GM18502 (cell line): ENCODE measurements around the gene CCM2.

ENCODE experiments used
- ATAC-seq: cut with Tn5 transposase; IDR thresholded peaks from one replicate; pipeline ENCODE4 v1.9.1; 2021; ENCODE audit warnings: mild to moderate bottlenecking; ENCODE audit not compliant: unreplicated experiment, poor library complexity

Gene CCM2

DNA sequence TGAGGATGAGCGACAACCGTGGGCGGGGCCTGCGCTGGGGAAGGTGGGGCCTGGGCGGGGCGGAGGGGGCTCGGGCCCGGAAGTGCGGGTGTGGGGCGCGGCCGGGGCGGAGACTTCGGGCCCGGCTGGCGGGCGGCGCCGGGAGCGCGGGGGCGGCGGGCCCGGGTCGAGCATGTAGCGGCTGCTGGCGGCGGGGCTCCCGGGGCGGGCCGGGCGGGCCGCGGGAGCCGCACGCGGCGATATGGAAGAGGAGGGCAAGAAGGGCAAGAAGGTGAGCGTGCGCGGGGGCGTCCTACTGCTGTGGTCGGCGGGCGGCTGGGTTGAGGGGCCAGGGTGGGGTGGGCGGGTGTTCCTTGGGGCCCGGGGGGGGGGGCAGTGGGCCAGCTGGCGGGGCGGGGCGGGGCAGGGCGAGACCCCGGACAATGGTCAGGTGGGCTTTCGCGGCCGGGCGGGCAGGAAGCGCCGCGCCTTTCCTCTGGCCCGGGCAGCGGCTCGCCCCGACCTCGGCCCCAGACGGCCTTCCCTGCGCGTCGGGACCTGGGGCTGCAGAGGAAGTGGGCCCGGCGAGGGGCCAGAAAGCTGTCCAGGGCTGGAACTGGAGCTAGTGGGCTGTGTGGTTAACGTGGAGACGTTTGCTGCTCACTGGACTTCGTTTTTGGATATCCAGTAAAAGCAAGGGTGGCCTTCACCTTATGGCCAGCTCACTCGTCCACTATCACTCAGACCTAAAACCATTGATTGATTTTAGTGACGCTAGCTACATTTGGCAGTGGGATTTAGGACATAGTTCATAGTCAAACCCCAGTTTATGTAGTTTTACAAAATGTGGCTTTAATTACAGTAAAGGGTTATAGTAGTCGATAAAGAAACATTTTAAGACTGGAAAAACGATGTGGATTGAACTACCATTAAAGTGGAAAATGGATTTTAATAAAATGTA lies at the start of gene CCM2:
CCM2 (plus strand) TSS at position 109 of the 940 bp plus-strand sequence; CDS start at position 242, 133 bp downstream.
- ATAC-seq: no peak

- no peak for ATAC-seq
Measured at GRCh38 chr7:44953156-44953555, 46.8 kb upstream of the CCM2 start.

- ATAC-seq: no peak
Measured at GRCh38 chr7:44955733-44956132, 44.3 kb upstream of the CCM2 start.

DNA sequence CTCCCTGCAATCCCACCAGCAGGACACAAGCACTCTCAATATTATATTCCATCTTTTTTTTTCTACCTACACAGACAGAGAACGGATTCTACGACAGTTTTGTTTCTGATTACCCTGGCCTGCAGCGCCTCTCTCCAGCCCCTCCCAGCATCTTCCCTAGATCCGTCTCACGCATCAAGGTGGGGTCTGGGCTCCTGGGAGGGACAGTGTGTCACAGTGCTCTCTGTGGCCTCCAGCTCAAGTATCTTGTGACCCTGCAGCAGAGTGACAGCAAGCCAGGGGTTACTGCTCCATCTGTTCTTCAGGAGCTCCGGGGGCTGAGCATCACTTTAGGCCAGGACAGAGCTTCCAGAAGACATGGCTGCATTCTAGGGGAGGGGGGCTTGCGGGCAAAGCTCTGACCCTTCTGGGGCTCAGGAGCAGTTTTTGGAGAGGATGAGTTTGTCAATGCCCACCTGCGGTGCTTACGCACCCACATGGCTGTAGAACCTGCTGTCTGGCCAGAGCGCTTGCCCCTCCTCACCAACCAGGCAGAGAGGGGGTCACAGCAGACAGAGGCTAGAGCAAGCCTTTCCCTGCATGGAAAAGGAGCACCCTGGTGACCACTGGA lies 43.7 kb upstream of the CCM2 start:
- no peak for ATAC-seq

GRCh38 chr7:44958645-44959344 lies 41.2 kb upstream of the CCM2 start:
- peak; percentile 57 for ATAC-seq

- no peak for ATAC-seq
Measured at GRCh38 chr7:44959433-44959951, 40.5 kb upstream of the CCM2 start.

DNA sequence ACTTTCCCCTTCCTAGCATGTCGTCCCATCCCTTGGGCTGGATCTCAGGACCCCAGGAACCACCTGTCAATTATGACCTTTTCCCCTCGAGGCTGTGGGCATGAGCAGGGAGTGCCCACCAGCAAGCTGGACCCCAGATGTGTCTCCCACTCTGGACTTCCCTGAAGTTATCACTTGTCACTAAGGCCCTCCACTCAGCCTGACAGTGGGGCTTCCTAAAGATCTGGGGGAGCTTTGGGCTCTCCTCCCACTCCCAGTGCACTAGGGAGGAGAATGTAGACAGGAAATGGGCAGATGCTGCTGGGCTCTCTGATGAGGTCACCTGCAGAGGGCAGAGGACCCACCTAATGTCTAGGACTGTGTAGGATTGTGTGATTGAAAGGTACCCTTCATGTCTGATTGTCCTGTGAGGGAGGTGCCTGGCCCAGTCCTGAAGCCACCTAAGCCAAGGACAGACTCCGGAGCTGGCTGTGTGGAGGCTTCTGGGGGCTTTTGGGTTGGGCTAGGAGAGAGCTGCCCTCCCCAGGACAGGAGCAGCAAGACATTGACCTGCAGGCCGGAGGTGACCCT lies 39.9 kb upstream of the CCM2 start:
- no peak for ATAC-seq

GRCh38 chr7:44961844-44962482 lies 38.0 kb upstream of the CCM2 start:
- no peak for ATAC-seq

DNA sequence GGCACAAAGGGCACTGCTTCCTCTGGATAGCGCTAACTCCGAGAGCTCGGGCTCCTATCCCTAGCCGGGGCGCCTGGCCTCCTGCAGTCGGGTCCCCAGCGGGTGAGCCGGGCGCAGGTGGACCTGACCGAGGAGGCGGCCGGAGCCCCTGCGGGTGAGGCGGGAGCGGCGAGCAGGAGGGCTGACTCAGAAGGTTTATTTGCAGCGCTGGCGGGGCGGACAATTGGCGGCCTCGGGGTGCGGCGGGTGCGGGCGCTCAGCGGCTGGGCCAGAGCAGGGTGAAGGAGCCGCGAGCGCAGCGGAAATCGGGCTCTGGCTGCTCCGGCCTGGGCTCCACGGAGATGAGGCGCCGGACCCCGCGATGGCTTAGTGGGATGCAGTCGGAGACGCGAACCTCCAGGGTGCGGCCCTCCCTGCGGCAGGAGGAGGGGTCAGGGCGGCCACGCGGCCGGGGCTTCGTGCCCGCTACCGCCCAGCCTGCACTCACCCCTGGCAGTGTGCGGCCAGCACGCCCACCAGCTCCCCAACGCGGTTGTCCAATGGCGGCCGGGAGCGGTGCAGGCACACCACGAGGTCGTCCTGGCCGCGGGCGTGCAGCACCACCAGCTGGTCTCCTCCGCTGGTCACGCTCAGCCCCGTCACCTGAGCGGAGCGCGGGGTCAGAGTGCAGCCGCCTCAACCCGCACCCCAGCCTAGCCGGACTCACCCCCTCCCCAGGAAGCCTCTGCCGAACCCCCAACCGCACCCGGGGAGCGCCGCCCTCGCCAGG lies 37.3 kb upstream of the CCM2 start:
- ATAC-seq: no peak

DNA sequence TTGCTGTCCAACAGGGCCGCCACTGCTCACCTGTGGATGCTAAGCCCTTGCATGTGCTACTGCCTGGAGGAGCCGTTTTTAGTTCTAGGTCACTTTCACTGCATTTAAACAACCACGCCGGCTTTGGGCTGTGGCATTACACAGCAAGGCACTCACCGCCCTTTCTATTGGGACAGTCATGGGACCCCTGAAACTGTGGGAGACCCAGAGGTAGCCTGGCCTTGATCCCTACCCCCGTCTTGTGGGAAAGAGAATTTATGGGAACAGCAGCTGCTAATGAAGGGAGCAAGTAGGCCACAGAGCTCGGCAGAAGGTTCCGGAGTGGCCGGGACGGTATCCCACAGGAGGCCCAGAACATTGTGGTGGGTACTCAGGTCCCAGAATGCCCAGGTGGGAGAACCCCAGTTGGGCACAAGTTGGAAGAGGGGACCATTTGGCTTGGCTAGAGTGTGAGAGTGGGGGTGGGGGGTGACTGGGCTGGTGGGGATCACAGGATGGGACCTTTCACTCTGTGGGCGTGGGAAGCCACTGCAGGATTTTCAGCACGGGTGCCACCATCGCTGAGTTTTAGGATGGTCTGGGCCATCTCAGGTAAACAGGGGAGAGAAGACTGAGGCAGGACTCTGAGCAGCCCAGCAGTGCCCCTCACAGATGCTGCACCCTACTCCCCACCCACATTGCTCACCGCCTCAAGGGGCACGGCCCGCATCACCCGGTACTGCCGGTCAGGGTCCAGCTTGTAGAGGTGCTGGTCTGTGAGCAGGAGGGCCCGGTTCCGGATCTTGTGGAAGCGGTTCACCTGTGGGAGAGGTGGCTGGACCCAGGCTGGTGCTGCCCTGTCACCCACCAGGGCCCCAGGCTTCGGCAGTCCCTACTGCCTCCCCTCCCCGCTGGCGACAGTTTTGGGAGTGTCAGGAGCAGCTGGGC lies 36.4 kb upstream of the CCM2 start:
- no peak for ATAC-seq

DNA sequence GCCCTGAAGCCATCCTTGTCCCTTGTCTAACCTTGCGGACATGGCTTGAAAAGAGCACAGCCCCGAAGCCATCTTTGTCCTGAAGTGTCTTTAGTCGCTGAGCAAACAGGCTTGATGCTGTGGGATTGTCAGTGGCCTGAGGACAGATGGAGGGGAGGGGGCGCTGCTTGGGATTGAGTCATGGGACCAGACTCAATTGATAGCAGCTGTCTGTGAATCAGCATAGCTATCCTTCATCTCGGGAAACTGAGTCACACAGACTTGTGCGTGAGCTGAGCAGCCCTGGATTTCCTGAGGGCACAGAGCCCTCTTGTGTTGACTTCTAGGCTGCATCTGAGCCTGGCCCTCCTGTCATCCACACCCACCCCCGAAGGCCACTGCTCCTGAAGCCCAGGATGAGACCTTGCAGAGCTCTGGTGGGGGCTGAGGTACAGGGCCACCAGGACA lies 35.6 kb upstream of the CCM2 start:
- no peak for ATAC-seq

GRCh38 chr7:44964831-44965440 lies 35.1 kb upstream of the CCM2 start:
- ATAC-seq: no peak

DNA sequence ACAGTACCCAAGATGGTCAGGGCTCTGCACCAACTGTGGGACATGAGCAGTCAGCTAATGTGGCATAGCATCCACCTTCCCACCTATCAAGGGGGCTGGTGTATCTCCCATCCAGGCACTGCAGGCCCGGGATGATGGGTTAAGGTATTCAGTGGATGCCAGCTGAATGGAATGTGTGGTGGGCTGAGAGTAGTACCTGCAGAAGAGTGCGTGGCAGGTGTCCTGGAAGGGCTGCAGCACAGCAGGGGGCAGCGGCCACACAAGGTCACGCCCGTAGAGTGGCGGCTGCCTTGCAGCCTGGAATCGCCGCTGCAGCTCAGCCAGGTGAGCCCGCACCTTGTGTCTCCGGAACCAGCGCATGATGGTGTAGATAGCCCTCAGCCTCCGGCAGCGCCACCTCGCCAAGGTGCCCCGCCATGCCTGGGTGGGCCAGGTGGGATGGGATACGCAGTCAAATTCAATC lies 34.5 kb upstream of the CCM2 start:
- no peak for ATAC-seq

DNA sequence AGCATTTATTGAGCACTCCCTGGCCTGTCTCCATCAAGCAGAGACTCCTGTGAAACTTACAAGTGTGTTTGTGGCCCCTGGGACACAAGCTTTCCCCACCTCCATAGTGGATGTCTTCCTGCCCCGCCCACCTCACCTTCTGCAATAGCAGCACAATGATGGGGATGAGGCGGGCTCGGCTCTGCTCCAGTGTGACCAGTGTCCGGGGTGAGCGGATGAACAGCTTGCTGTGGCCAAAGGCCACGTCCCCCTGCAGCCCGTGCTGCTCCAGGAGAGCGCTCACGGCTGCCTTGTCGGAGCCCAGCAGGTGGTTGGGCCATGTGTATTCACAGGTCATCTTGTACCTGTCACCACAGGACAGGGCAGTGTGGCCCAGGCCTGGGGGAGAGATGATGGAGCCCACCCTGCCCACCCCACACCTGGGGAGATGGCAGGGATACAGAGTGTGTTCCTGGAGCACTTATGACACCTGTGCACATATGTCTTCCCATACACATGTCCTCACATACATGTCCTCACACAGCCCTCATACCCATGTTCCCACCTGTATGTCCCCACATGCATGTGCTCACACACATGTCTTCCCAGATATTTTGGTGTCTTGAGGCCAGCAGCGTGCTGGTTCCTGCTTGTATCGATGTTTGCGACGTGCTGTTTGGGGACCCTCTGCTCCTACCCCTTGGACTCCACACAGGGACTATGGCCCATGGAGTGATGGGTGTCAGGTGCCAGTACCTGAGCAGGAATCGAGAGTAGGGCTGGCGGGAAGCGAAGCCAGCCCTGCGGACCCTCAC lies 33.9 kb upstream of the CCM2 start:
- ATAC-seq: no peak

GRCh38 chr7:44966731-44967538 lies 33.1 kb upstream of the CCM2 start:
- no peak for ATAC-seq
